H9 (cell line): ENCODE data around the gene IL20RA. TPM values are rescaled to one million over a fixed set of nuclear protein-coding genes. Genes with fewer than 3 reads are reported as not detected.
A peak's percentile ranks its signal among the peaks of the same experiment; 100 is the strongest.

Source experiments
- DNase-seq: peaks from one replicate; pipeline ENCODE4 v3.0.0-alpha.2; 2017
- H2AFZ ChIP-seq: one replicate; pipeline ENCODE4 v1.6.1; 2013; ENCODE audit warnings: mild to moderate bottlenecking, low read length, control low read depth, moderate library complexity
- H2AK5ac ChIP-seq: 2 replicates; pipeline ENCODE4 v1.6.1; 2013; ENCODE audit warnings: low read length, control low read depth, mixed read lengths; ENCODE audit not compliant: insufficient read length
- H2BK120ac ChIP-seq: one replicate; pipeline ENCODE4 v1.6.1; 2013; ENCODE audit warnings: low read depth, mild to moderate bottlenecking, low read length, control low read depth, inconsistent platforms; ENCODE audit not compliant: poor library complexity, severe bottlenecking
- H2BK12ac ChIP-seq: 2 replicates; pipeline ENCODE4 v1.6.1; 2013; ENCODE audit warnings: low read length, control low read depth, mixed read lengths, low read depth; ENCODE audit not compliant: insufficient read length
- H2BK15ac ChIP-seq: 2 replicates; pipeline ENCODE4 v1.6.1; 2013; ENCODE audit warnings: low read depth, low read length, control low read depth
- H2BK20ac ChIP-seq: one replicate; pipeline ENCODE4 v1.6.1; 2013; ENCODE audit warnings: low read depth, mild to moderate bottlenecking, low read length, control low read depth, inconsistent platforms; ENCODE audit not compliant: poor library complexity, severe bottlenecking
- H2BK5ac ChIP-seq: 2 replicates; pipeline ENCODE4 v1.6.1; 2013; ENCODE audit warnings: low read length, control low read depth, mixed read lengths; ENCODE audit not compliant: insufficient read length
- H3K14ac ChIP-seq: 2 replicates; pipeline ENCODE4 v1.6.1; 2013; ENCODE audit warnings: low read length, control low read depth; ENCODE audit not compliant: insufficient read depth
- H3K18ac ChIP-seq: 2 replicates; pipeline ENCODE4 v1.6.1; 2013; ENCODE audit warnings: low read depth, mild to moderate bottlenecking, mixed read lengths, low read length, control low read depth; ENCODE audit not compliant: insufficient read length
- H3K23ac ChIP-seq: 2 replicates; pipeline ENCODE4 v1.6.1; 2013; ENCODE audit warnings: low read length, control low read depth, mixed read lengths, low read depth; ENCODE audit not compliant: insufficient read length
- H3K23me2 ChIP-seq: 2 replicates; pipeline ENCODE4 v1.6.1; 2013; ENCODE audit warnings: low read depth, mild to moderate bottlenecking, mixed read lengths, low read length, control low read depth; ENCODE audit not compliant: insufficient read length, poor library complexity, severe bottlenecking
- H3K27ac ChIP-seq: 2 replicates; pipeline ENCODE4 v1.5.1; 2013; ENCODE audit warnings: low read length, control low read depth, mixed read lengths, low read depth; ENCODE audit not compliant: insufficient read length
- H3K27me3 ChIP-seq: 2 replicates; pipeline ENCODE4 v1.6.1; 2013; ENCODE audit warnings: low read length, control low read depth, inconsistent platforms; ENCODE audit not compliant: insufficient read depth
- H3K4ac ChIP-seq: 2 replicates; pipeline ENCODE4 v1.6.1; 2013; ENCODE audit warnings: low read depth, mild to moderate bottlenecking, control low read depth, inconsistent platforms, low read length, moderate library complexity
- H3K4me1 ChIP-seq: 2 replicates; pipeline ENCODE4 v1.6.1; 2013; ENCODE audit warnings: low read length, control low read depth, inconsistent platforms; ENCODE audit not compliant: insufficient read depth
- H3K4me2 ChIP-seq: 2 replicates; pipeline ENCODE4 v1.6.1; 2013; ENCODE audit warnings: low read length, control low read depth, mixed read lengths; ENCODE audit not compliant: insufficient read length, insufficient read depth
- H3K56ac ChIP-seq: 2 replicates; pipeline ENCODE4 v1.6.1; 2013; ENCODE audit warnings: low read depth, mild to moderate bottlenecking, mixed read lengths, low read length, control low read depth; ENCODE audit not compliant: insufficient read length
- H3K79me1 ChIP-seq: 2 replicates; pipeline ENCODE4 v1.6.1; 2013; ENCODE audit warnings: low read depth, mild to moderate bottlenecking, moderate library complexity, low read length, control low read depth, inconsistent platforms; ENCODE audit not compliant: insufficient read depth, poor library complexity, severe bottlenecking
- H3K79me2 ChIP-seq: 2 replicates; pipeline ENCODE4 v1.6.1; 2013; ENCODE audit warnings: low read length, control low read depth, inconsistent platforms; ENCODE audit not compliant: insufficient read depth
- H3K9ac ChIP-seq: 2 replicates; pipeline ENCODE4 v1.6.1; 2013; ENCODE audit warnings: low read length, control low read depth, mixed read lengths; ENCODE audit not compliant: insufficient read length; ENCODE audit errors: extremely low read depth
- H3K9me3 ChIP-seq: one replicate; pipeline ENCODE4 v1.6.1; 2013; ENCODE audit warnings: low read depth, low read length, inconsistent platforms; ENCODE audit not compliant: control insufficient read depth
- H3T11ph ChIP-seq: one replicate; pipeline ENCODE4 v1.6.1; 2013; ENCODE audit warnings: mild to moderate bottlenecking, low read length, control low read depth, inconsistent platforms
- H4K20me1 ChIP-seq: one replicate; pipeline ENCODE4 v1.6.1; 2013; ENCODE audit not compliant: control insufficient read depth, insufficient read length, insufficient read depth
- H4K5ac ChIP-seq: 2 replicates; pipeline ENCODE4 v1.6.1; 2013; ENCODE audit warnings: low read depth, mild to moderate bottlenecking, mixed read lengths, low read length, control low read depth; ENCODE audit not compliant: insufficient read length
- H4K8ac ChIP-seq: replicated peaks from 2 replicates; pipeline ENCODE4 v1.6.1; 2013; ENCODE audit warnings: low read length, control low read depth, mixed read lengths, low read depth; ENCODE audit not compliant: insufficient read length
- H4K91ac ChIP-seq: 2 replicates; pipeline ENCODE4 v1.6.1; 2013; ENCODE audit warnings: low read depth, mild to moderate bottlenecking, moderate library complexity, mixed read lengths, low read length, control low read depth; ENCODE audit not compliant: insufficient read length
- H3K27ac Mint-ChIP-seq, 3 experiments: 2 replicates in 2 of 3; 3 replicates in 1 of 3; pipeline ENCODE4 v1.8.0; 2020 to 2021; ENCODE audit warnings: mixed read lengths in 3 of 3, mild to moderate bottlenecking in 1 of 3, moderate library complexity in 1 of 3
- H3K27me3 Mint-ChIP-seq: 2 replicates; pipeline ENCODE4 v1.8.0; 2021; ENCODE audit warnings: low read depth, mild to moderate bottlenecking, moderate library complexity, mixed read lengths
- H3K36me3 Mint-ChIP-seq, 3 experiments: 2 replicates in 2 of 3; 3 replicates in 1 of 3; pipeline ENCODE4 v1.8.0; 2020 to 2021; ENCODE audit warnings: low read depth in 3 of 3, mixed read lengths in 3 of 3; ENCODE audit not compliant: insufficient read depth in 1 of 3
- H3K4me1 Mint-ChIP-seq, 2 experiments: 2 replicates each; pipeline ENCODE4 v1.8.0; 2020; ENCODE audit warnings: mixed read lengths in 2 of 2
- H3K4me3 Mint-ChIP-seq, 2 experiments: 2 replicates in 1 of 2; 3 replicates in 1 of 2; pipeline ENCODE4 v1.8.0; 2020 to 2021; ENCODE audit warnings: mild to moderate bottlenecking in 2 of 2, mixed read lengths in 2 of 2, moderate library complexity in 1 of 2
- H3K9me3 Mint-ChIP-seq, 2 experiments: 2 replicates in 1 of 2; 3 replicates in 1 of 2; pipeline ENCODE4 v1.8.0; 2020; ENCODE audit warnings: mild to moderate bottlenecking in 2 of 2, mixed read lengths in 2 of 2, moderate library complexity in 1 of 2
- WGBS: extraction: QIAGEN DNeasy Blood & Tissue Kit; methylation state at CpG from one replicate; pipeline ENCODE4 v1.1.7; 2013; ENCODE audit warnings: missing lambda C conversion rate, low lambda C conversion rate, mixed read lengths; ENCODE audit not compliant: insufficient read length; ENCODE audit errors: extremely low coverage; 5-methylcytosine and 5-hydroxymethylcytosine counted together
- total RNA-seq: library from RNA; stranded (reverse); gene quantifications from 2 replicates; pipeline ENCODE4 v1.2.1, GENCODE V29; 2021
- TF ChIP-seq, protein P1 (sequence below): fragments of 200-600 bp; sonication (generic); conservative IDR thresholded peaks from 3 replicates; pipeline ENCODE4 v1.8.0; 2021; ENCODE audit warnings: antibody characterized with exemption, mild to moderate bottlenecking

IL20RA gene
- total RNA-seq, 1 experiment from 2014 or later, result 0.74 TPM

DNA sequence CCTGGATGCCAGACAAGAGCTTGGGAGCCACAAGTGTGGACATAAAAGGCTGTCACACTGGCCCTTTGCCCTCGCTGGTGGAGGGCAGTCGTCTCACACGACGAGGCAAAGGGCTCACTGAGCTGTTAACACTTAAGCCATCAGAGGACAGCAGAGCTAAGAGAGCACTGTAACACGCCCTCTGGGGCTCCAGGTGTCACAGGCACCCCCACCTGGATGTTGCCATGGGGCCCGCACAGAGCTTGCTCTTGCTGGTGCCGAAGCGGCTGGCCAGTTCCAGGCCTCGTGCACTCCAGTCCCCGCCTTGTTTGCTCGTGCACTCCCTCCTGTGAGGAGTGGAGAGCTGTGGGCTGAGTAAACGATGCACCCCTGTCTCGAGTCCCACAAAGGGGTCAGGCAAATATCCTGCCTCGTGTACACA lies 85.3 kb downstream of the IL20RA start:
- Histone ChIP-seq H3K27me3 (no peaks in the 10 kb centered on the region), H2BK120ac (no peak overlapping the region), H3K23me2 (no peaks in the 10 kb centered on the region), H2BK15ac (no peak overlapping the region), H2BK12ac (peak overlapping the region; percentile 38), H3K79me1 (no peaks in the 10 kb centered on the region), H4K91ac (no peak overlapping the region), H3K27ac (no peak overlapping the region), H3K4ac (no peak overlapping the region), H3K9ac (no peak overlapping the region), H4K20me1 (no peaks in the 10 kb centered on the region), H4K8ac (no peak overlapping the region), H2AK5ac (no peak overlapping the region), H3K9me3 (no peaks in the 10 kb centered on the region), H2AFZ (no peak overlapping the region), H3K18ac (peak overlapping the region; percentile 69), H3K4me2 (no peak overlapping the region), H3K79me2 (no peaks in the 10 kb centered on the region), H3T11ph (no peak overlapping the region), H2BK20ac (no peak overlapping the region), H4K5ac (peak overlapping the region; percentile 34), H3K56ac (no peak overlapping the region), H3K4me1 (peaks cover 15% of the 10 kb centered on the region), H2BK5ac (no peak overlapping the region), H3K14ac (peak overlapping the region; percentile 31; the same call in 1 of the 2 replicates), H3K23ac (no peak overlapping the region)
- TF ChIP-seq, protein P1, sequence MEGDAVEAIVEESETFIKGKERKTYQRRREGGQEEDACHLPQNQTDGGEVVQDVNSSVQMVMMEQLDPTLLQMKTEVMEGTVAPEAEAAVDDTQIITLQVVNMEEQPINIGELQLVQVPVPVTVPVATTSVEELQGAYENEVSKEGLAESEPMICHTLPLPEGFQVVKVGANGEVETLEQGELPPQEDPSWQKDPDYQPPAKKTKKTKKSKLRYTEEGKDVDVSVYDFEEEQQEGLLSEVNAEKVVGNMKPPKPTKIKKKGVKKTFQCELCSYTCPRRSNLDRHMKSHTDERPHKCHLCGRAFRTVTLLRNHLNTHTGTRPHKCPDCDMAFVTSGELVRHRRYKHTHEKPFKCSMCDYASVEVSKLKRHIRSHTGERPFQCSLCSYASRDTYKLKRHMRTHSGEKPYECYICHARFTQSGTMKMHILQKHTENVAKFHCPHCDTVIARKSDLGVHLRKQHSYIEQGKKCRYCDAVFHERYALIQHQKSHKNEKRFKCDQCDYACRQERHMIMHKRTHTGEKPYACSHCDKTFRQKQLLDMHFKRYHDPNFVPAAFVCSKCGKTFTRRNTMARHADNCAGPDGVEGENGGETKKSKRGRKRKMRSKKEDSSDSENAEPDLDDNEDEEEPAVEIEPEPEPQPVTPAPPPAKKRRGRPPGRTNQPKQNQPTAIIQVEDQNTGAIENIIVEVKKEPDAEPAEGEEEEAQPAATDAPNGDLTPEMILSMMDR, result no peak
- Mint-ChIP-seq H3K27me3 (peaks cover 5% of the 10 kb centered on the region; the same call in 1 of the 2 replicates), H3K4me3 (no peak overlapping the region), H3K36me3 (no peaks in the 10 kb centered on the region), H3K27ac (peak overlapping the region in 2 of 3 experiments; percentile 58 to 88; a peak in 4 of 7 replicates), H3K4me1 (peaks cover 55% of the 10 kb centered on the region in 2 experiments), H3K9me3 (no peaks in the 10 kb centered on the region)
- DNase-seq, result peak; percentile 79
- no CpG with 5 or more reads among the region's 14 CpGs for WGBS
